CD4-positive, alpha-beta T cell treated with Interferon gamma for 1 hour (primary cell): ENCODE results near the gene LIM2.
A peak's percentile ranks its signal among the peaks of the same experiment; 100 is the strongest.

Source experiments
- DNase-seq: peaks from one replicate; pipeline ENCODE4 v3.0.0-alpha.2; 2020

The LIM2 gene

GRCh38 chr19:51394050-51394836 lies 6.5 kb upstream of the LIM2 start:
- DNase-seq = peak; percentile 94

DNA sequence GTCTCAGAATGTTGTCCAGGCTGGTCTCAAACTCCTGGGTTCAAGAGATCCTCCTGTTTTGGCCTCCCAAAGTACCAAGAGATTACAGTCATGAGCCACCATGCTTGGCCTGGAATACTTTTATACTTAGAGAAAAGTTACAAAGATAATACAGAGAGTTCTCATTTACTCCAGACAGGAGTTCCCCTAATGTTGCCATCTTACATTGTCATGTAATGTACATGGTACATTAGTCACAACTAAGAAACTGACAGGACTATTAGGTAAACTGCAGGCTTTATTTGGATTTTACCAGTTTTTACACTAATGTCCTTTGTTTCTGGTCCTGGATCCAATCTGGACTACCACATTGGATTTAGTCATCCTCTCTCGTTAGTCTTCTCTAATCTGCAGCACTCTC lies 4.9 kb upstream of the LIM2 start:
- no peak for DNase-seq

DNA sequence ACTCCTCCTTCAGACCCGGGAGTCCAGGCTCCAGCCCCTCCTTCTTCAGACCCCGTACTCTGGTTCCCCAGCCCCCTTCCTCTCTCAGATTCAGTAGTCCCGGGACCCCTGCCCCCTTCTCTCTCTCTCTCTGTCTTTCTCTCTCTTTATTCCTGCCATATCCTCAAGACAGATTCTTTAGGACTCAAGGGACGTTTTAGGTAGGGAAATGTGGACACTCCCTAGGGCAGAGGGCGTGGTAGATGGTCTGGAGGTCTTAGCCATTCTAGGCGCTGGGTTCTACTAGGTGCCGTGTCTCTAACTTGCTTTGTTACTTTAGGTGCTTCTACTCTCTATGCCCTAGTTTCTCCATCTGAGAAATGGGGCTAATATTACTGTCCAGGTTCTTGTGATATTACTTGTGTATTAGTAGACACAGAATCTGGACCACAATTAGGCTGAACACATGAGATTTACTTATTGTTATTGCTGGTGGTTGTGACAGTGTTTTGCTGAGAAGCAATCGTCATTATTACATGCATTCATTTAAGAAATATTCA lies 3.4 kb upstream of the LIM2 start:
- no peak for DNase-seq

DNA sequence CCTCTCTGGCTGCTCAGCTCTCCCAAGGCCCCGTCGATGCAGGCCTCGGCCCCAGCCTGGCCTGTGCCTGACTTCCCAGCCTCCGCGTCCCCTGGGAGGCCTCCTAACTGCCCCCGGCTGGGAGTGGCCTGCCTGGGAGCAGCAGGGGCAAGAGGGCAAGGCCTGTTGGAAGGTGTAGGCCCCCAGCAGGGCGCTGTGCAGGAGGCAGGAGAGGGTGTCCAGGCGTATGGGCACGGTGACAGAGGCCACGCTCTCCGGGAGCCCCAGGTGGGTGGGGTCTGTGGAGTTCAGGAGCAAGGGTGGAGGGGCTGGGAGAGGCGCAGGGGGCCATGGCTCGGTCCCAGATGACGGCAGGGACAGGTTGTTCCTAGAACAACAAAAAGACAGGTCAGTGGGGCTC lies 1.4 kb upstream of the LIM2 start:
- DNase-seq = no peak

- DNase-seq = no peak
Measured at GRCh38 chr19:51386882-51387520, 773 bp downstream of the LIM2 start.

DNA sequence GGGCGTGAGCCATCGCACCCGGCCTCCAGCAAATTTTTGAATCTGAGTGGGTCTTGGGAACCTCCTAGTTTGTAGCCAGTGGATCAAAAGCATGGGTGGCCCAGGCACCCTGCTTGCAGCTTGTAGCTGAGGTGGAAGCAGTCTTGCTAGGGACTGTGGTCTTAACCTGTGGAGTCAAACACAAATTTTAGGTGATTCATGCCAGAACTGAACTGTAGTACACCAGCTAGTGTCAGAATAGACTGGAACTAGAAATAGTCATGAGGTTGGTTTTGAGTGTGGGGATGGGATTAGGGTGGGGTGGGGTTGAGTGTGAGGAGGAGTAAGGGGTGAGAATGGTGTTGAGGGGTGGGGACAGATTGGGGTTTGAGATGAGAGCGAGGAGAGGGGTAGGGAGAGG lies 5.8 kb downstream of the LIM2 start:
- no peak for DNase-seq

DNA sequence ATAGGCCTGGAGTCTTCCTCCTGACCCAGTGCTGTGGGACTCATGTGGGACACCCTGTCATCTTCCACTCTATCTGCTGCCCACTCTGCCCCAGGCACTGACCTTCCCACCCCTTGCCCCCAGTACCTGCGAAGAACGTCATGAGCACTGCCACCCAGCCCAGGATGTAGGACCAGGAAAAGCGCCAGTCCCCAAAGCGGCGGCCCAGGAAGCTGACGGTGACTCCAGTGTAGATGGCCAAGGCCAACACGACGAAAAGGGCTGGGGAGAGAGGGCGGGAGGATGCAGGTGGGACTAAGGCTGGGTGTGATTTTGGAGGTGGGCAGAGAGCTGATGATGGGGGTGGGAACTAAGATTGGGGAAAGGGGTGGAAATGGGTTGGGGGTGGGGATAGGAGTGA lies 7.4 kb downstream of the LIM2 start:
- no peak for DNase-seq

DNA sequence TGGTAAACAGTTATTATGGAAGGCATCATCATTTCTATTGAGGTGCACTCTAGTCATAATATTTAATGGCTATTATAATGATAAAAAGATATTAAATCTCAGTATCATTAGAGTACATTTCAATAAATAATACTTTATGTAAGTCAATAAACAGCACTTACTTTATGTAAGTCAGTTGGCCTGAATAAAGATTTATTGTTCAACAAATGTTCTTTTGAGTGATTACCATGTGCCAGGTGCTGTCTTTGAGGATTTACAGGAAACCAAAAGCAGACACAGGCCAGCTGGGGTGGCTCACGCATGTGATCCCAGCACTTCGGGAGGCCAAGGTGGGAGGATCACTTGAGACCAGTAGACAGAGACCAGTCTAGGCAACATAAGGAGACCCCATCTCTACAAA lies 10.4 kb downstream of the LIM2 start:
- no peak for DNase-seq

- no peak for DNase-seq
Measured at GRCh38 chr19:51375504-51376221, 12.1 kb downstream of the LIM2 start.

- DNase-seq = peak; percentile 78
Measured at GRCh38 chr19:51372649-51373504, 14.9 kb downstream of the LIM2 start, which contains the start of gene NKG7. NKG7 (minus strand) TSS chr19:51372654; CDS start chr19:51372535, 119 bp downstream.

- DNase-seq = no peak
Measured at GRCh38 chr19:51372021-51372648, 15.6 kb downstream of the LIM2 start.

- DNase-seq = no peak
Measured at GRCh38 chr19:51371186-51371690, 16.5 kb downstream of the LIM2 start.

DNA sequence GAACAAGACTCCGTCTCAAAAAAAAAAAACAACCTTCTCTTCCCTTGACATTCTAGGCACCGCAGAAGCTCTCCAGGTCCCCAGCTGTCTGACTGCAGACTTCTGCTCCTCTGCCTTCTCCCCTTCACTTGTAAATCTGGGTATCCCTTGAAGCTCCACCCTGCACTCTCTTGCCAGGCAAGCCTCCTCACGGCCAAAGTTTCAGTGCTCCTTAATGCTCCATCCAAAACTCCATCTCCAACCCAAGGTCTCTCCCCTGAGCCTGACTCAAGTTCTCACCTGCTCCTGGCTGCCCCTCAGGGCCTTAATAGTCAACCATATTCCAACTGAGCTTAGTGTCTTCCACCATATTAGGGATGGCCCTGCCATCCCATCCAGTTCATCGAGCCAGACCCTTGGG lies 17.5 kb downstream of the LIM2 start:
- DNase-seq = no peak

DNA sequence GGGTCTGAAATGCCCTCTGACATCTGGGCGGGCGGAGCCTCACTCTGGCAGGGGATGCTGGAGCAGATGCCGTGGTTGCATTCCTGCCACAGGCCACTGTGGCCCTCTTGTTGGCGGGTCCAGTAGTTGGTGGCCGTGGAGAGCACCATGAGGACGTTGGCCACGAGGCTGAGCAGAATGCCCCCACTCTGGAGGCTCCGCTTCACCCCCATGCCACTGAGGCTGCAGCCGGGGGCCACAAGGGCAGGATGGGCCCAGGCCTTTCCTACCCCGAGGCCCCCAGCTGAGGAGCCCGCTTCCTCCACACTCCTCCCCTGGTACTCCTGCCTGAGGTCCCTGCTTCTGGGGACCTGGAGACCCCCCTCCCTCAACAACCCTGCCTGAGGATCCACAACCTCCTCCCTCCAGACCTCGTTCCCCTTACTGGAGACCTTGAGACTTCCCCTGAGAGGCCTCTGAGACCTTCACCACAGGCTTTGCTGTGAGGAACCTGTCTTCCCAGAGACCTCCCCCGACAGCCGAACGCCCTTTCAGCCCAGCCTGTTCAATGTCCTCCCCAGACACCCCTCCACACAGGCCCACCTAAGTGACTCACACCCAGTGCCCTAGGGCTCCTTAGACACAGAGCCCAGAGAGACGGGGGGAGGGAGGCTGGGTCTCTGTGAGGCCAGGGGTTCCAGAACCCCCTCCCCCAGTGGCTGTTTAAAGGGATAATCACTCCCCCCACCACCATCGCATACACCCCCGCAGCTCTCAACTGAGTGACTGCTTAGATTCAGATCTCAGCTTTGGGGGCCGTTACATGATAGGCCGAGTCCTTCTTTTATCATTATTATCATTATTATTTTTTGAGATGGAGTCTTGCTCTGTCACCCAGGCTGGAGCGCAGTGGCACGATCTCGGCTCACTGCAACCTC lies 19.1 kb downstream of the LIM2 start, which contains the start of gene CLDND2:
Gene CLDND2 (minus strand): TSS at position 638 of the 917 bp plus-strand sequence. CDS start 426 bp downstream, at position 212.
- DNase-seq = no peak

GRCh38 chr19:51367565-51368365 lies 20.0 kb downstream of the LIM2 start:
- peak; percentile 97 for DNase-seq

DNA sequence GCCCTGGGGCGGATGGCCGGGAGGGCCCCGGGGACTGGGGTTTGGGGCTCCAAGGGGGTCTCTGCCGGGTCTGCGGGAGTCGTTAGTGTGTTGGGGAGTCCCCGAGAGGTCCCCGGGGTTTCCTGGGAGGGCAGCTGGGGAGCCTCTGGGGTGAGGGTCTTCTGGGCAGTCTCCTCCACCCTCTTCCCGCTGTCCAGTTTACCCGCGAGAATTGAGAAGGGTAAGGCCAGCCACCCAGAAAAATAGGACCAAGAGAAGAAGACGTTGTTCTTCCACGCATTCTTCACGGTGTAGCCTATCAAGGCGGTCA lies 20.6 kb downstream of the LIM2 start:
- DNase-seq = no peak

DNA sequence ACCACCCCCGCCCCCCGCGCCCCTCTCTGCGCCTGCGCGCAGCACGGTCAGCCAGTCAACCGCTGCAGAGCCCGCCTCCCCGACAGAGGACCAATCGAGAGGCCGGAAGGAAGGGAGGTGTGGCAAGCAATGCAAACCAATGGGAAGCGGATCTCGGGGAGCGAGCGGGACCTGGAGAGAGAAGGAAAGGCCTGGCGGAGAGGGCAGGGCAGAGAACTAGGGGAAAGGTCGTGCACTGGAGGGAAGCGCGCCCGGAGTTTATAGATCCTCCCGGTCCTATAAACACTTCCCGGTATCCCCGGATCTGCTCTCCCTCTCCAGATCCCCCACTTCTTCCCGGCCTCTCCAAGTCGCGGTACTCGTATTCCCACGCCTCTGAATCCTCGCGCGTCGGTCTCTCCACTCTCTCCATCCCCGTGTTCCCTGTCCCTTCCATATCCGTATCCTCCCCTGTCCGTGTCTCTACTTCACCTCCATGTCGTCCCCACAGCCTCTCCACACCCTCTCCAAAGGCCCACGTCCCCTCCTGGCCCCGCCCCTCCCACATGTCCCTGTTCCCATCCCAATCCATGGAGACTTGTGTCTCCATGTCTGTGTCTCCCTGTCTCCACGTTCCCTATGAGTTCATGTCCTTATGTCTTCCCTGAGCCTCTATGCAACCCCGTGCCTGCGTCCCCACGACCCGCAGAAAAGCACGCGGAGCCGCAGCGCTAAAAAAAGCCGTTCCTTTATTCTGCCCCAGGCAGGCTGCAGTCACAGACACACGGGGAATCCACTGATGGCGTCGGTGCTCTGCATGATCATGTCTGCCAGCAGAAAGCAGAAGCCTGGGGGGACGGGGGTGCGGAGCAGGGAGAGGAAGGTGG lies 21.2 kb downstream of the LIM2 start:
- DNase-seq = peak; percentile 95

DNA sequence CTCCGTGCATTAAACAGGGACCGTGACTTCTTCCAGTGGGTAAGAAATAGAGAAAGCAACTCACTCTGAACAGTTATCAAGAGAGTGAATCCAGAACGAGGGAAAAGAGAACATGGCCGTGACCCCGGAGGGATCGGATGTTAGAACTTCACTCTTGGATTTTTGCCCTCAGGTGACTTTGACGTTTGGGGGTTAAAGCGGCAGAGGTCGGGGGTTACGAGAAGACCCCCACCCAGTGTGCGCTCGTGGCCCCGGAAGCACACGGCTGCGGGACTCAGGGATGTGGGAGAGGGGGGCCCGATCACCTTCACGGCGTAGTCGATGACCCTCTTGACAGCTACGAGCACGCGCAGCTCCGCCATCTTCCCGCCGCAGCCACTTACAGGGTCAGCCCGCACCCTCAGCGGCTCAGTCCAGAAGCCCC lies 21.8 kb downstream of the LIM2 start, which contains the start of gene ETFB:
Gene ETFB (minus strand): TSS at position 424 of the 424 bp plus-strand sequence. CDS start 62 bp downstream, at position 362.
- no peak for DNase-seq
